HepG2 (cell line): Measurements from ENCODE around the gene TUBGCP6. TPM values are rescaled to one million over a fixed set of nuclear protein-coding genes. Genes with fewer than 3 reads are reported as not detected.

Experiments
- AKNA ChIP-seq: sonication (generic); formaldehyde crosslinking; IDR thresholded peaks from 2 replicates; pipeline ENCODE4 v1.4.0; 2020; ENCODE audit warnings: missing genetic modification reagents, borderline replicate concordance
- FOXP4 ChIP-seq: sonication (generic); formaldehyde crosslinking; IDR thresholded peaks from 2 replicates; pipeline ENCODE4 v1.4.0; 2020; ENCODE audit warnings: missing genetic modification reagents
- MTA1 ChIP-seq: sonication (generic); formaldehyde crosslinking; IDR thresholded peaks from 2 replicates; pipeline ENCODE4 v1.4.0; 2020; ENCODE audit warnings: missing genetic modification reagents, mild to moderate bottlenecking, borderline replicate concordance
- SP2 ChIP-seq: sonication (generic); formaldehyde crosslinking; IDR thresholded peaks from 2 replicates; pipeline ENCODE4 v1.5.1; 2020; ENCODE audit warnings: mild to moderate bottlenecking, missing genetic modification reagents
- ZMAT3 ChIP-seq: sonication (generic); formaldehyde crosslinking; conservative IDR thresholded peaks from 2 replicates; pipeline ENCODE4 v1.7.0; 2021; ENCODE audit warnings: missing genetic modification reagents
- ZNF121 ChIP-seq: sonication (generic); formaldehyde crosslinking; IDR thresholded peaks from 2 replicates; pipeline ENCODE4 v1.5.0; 2020; ENCODE audit warnings: mild to moderate bottlenecking, missing genetic modification reagents
- ZNF512B ChIP-seq: sonication (generic); formaldehyde crosslinking; IDR thresholded peaks from 2 replicates; pipeline ENCODE4 v1.5.1; 2020; ENCODE audit warnings: missing genetic modification reagents, mild to moderate bottlenecking, borderline replicate concordance
- ZNF629 ChIP-seq: sonication (generic); formaldehyde crosslinking; conservative IDR thresholded peaks from 2 replicates; pipeline ENCODE4 v1.5.0; 2020; ENCODE audit warnings: missing genetic modification reagents
- polyA plus RNA-seq, 8 experiments: library from polyadenylated mRNA; depleted of rRNA in 3 of 8; stranded (reverse) in 7 of 8; unstranded in 1 of 8; fragments of >200 nt; fragmentation: Illumina TruSeq in 4 of 8; extraction: Trizol in 4 of 8; gene quantifications; 2 replicates each; pipeline versions ENCODE4 v1.2.1 to v1.2.3, GENCODE V29; 2011 to 2016; ENCODE audit warnings: low read depth in 4 of 8, missing spikeins in 1 of 8, mixed read lengths in 1 of 8; ENCODE audit not compliant: insufficient read depth in 1 of 8
- total RNA-seq, 5 experiments: library from RNA; depleted of rRNA; stranded (reverse); fragments of >200 nt; fragmentation: Illumina TruSeq; extraction: Trizol; gene quantifications; 2 replicates each; pipeline ENCODE4 v1.2.3, GENCODE V29; 2016; ENCODE audit warnings: low read depth in 1 of 5
- TF ChIP-seq, protein P1 (sequence below): sonication (generic); formaldehyde crosslinking; IDR thresholded peaks from 2 replicates; pipeline ENCODE4 v1.8.1; 2022; ENCODE audit warnings: low read depth, mild to moderate bottlenecking, missing genetic modification reagents
- TF ChIP-seq, protein P2 (sequence below): sonication (generic); formaldehyde crosslinking; IDR thresholded peaks from 2 replicates; pipeline ENCODE4 v1.4.0; 2020; ENCODE audit warnings: missing genetic modification reagents
- TF ChIP-seq, protein P3 (sequence below): sonication (generic); IDR thresholded peaks from 2 replicates; pipeline ENCODE4 v1.6.1; 2016; ENCODE audit warnings: low read depth, borderline replicate concordance

Gene TUBGCP6
- total and polyA plus RNA-seq, 2 of the 13 experiments (the other 11 are each of a cell fraction or from before 2014, with no cell fraction given), result 14.6 to 15.7 TPM

GRCh38 chr22:50245214-50246072 is 620 bp upstream of the TUBGCP6 start (continued):
- TF ChIP-seq ZNF512B (0 out of 2 replicates have a peak, but pooled peaks have one; percentile 9), SP2 (CRISPR knock-in tag) (no peak), AKNA (CRISPR knock-in tag) (no peak), ZNF121 (CRISPR knock-in tag) (no peak), FOXP4 (0 out of 2 replicates have a peak, but pooled peaks have one; percentile 3), MTA1 (CRISPR knock-in tag) (no peak), ZNF629 (CRISPR knock-in tag) (no peak), ZMAT3 (CRISPR knock-in tag) (no peak)
- TF ChIP-seq, protein P1, sequence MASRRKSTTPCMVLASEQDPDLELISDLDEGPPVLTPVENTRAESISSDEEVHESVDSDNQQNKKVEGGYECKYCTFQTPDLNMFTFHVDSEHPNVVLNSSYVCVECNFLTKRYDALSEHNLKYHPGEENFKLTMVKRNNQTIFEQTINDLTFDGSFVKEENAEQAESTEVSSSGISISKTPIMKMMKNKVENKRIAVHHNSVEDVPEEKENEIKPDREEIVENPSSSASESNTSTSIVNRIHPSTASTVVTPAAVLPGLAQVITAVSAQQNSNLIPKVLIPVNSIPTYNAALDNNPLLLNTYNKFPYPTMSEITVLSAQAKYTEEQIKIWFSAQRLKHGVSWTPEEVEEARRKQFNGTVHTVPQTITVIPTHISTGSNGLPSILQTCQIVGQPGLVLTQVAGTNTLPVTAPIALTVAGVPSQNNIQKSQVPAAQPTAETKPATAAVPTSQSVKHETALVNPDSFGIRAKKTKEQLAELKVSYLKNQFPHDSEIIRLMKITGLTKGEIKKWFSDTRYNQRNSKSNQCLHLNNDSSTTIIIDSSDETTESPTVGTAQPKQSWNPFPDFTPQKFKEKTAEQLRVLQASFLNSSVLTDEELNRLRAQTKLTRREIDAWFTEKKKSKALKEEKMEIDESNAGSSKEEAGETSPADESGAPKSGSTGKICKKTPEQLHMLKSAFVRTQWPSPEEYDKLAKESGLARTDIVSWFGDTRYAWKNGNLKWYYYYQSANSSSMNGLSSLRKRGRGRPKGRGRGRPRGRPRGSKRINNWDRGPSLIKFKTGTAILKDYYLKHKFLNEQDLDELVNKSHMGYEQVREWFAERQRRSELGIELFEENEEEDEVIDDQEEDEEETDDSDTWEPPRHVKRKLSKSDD (CRISPR knock-in tag), result no peak
- TF ChIP-seq, protein P2, sequence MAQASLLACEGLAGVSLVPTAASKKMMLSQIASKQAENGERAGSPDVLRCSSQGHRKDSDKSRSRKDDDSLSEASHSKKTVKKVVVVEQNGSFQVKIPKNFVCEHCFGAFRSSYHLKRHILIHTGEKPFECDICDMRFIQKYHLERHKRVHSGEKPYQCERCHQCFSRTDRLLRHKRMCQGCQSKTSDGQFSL (CRISPR knock-in tag), result 0 out of 2 replicates have a peak, but pooled peaks have one; percentile 4
- TF ChIP-seq, protein P3, sequence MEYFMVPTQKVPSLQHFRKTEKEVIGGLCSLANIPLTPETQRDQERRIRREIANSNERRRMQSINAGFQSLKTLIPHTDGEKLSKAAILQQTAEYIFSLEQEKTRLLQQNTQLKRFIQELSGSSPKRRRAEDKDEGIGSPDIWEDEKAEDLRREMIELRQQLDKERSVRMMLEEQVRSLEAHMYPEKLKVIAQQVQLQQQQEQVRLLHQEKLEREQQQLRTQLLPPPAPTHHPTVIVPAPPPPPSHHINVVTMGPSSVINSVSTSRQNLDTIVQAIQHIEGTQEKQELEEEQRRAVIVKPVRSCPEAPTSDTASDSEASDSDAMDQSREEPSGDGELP, result no peak
